HepG2 (cell line): ENCODE measurements around the gene FLVCR1. TPM values are rescaled to one million over a fixed set of nuclear protein-coding genes. Genes with fewer than 3 reads are reported as not detected.

Source experiments
- ATAC-seq: fragments of 200-7000 bp; cut with Tn5 transposase; 3 replicates; pipeline ENCODE4 v1.9.1; 2020; ENCODE audit warnings: mild to moderate bottlenecking, moderate library complexity
- BruUV-seq: library from RNA; stranded (reverse); fragments of 400-500 nt; replicated peaks from 2 replicates; lab custom pipeline; 2021; lab: Mats Ljungman, UMichigan
- CTCF ChIA-PET: fragments of 300-600 bp; formaldehyde crosslinking; extraction: SDS; loops from one replicate; lab custom pipeline; 2021; ENCODE audit warnings: low total read pairs, inconsistent platforms, low intra/inter-chr PET ratio; lab: Yijun Ruan, JAX
- POLR2A ChIA-PET: fragments of 350-600 bp; sonication (Branson Sonifier 250); formaldehyde crosslinking; loops from one replicate; lab custom pipeline; 2020; ENCODE audit warnings: antibody characterized with exemption, inconsistent platforms; lab: Yijun Ruan, JAX
- DNase-seq: peaks from one replicate; pipeline ENCODE4 v3.0.0-alpha.2; 2015; ENCODE audit warnings: low spot score
- FAIRE-seq: peaks from 3 replicates; lab custom pipeline; 2011; peaks lifted over from hg19 to GRCh38; lab: Jason Lieb, UNC
- H2AFZ ChIP-seq: one replicate; pipeline ENCODE4 v1.6.1; 2011; ENCODE audit warnings: low read length, inconsistent platforms
- H3K27ac ChIP-seq: fragments of 300-600 bp; 3 replicates; pipeline ENCODE4 v1.8.0; 2011; ENCODE audit warnings: mixed run types, mild to moderate bottlenecking, mixed read lengths, low read length, inconsistent platforms; ENCODE audit not compliant: insufficient read depth; ENCODE audit errors: extremely low read length
- H3K27me3 ChIP-seq, 2 experiments: fragments of 200-600 bp in 1 of 2; 2 replicates in 1 of 2; 3 replicates in 1 of 2; pipeline versions ENCODE4 v1.6.0 to v1.8.0; 2011; ENCODE audit warnings: low read length in 2 of 2, mild to moderate bottlenecking in 2 of 2, moderate library complexity in 2 of 2, inconsistent platforms in 1 of 2; ENCODE audit not compliant: insufficient read depth in 2 of 2, control insufficient read depth in 1 of 2
- H3K36me3 ChIP-seq, 2 experiments: fragments of 200-600 bp in 1 of 2; replicated peaks in 1 of 2; 2 replicates in 1 of 2; 3 replicates in 1 of 2; pipeline versions ENCODE4 v1.5.1 to v1.8.0; 2011; ENCODE audit warnings: low read length in 2 of 2, inconsistent platforms in 1 of 2; ENCODE audit not compliant: insufficient read depth in 2 of 2, control insufficient read depth in 1 of 2
- H3K4me1 ChIP-seq: 2 replicates; pipeline ENCODE4 v1.5.1; 2012; ENCODE audit warnings: low read length, inconsistent platforms; ENCODE audit not compliant: insufficient read depth
- H3K4me2 ChIP-seq: 2 replicates; pipeline ENCODE4 v1.6.0; 2011; ENCODE audit warnings: low read depth, low read length, inconsistent platforms
- H3K4me3 ChIP-seq, 3 experiments: fragments of 200-600 bp in 1 of 3; sonication (generic), shearing (Covaris generic) in 1 of 3; replicated peaks in 1 of 3; 2 replicates each; pipeline ENCODE4 v1.5.1; 2011 to 2016; ENCODE audit warnings: low read length in 3 of 3, inconsistent platforms in 2 of 3, low read depth in 2 of 3, mild to moderate bottlenecking in 2 of 3, control low read depth in 1 of 3, mixed read lengths in 1 of 3; ENCODE audit not compliant: insufficient read depth in 1 of 3
- H3K79me2 ChIP-seq: one replicate; pipeline ENCODE4 v1.6.1; 2011; ENCODE audit warnings: low read length, inconsistent platforms; ENCODE audit not compliant: insufficient read depth
- H3K9ac ChIP-seq: 2 replicates; pipeline ENCODE4 v1.6.0; 2011; ENCODE audit warnings: mild to moderate bottlenecking, low read depth, low read length, inconsistent platforms; ENCODE audit not compliant: insufficient read depth
- H3K9me3 ChIP-seq: 2 replicates; pipeline ENCODE4 v1.5.1; 2012; ENCODE audit warnings: mild to moderate bottlenecking, low read length
- H4K20me1 ChIP-seq: 2 replicates; pipeline ENCODE4 v1.6.0; 2011; ENCODE audit warnings: inconsistent platforms, mild to moderate bottlenecking, low read length, moderate library complexity; ENCODE audit not compliant: insufficient read depth
- CBX5 ChIP-seq: sonication (generic); formaldehyde crosslinking; IDR thresholded peaks from 2 replicates; pipeline ENCODE4 v1.4.0; 2020; ENCODE audit warnings: missing genetic modification reagents, borderline replicate concordance
- FOXC1 ChIP-seq: sonication (generic); formaldehyde crosslinking; IDR thresholded peaks from 2 replicates; pipeline ENCODE4 v1.8.0; 2022; ENCODE audit warnings: mild to moderate bottlenecking, missing genetic modification reagents, borderline replicate concordance
- NFIB ChIP-seq: sonication (generic); formaldehyde crosslinking; IDR thresholded peaks from 2 replicates; pipeline ENCODE4 v1.9.0; 2021; ENCODE audit warnings: missing genetic modification reagents, mild to moderate bottlenecking, borderline replicate concordance
- SMC3 ChIP-seq: IDR thresholded peaks from 2 replicates; pipeline ENCODE4 v1.6.1; 2011; ENCODE audit warnings: low read length, improper control_type of control experiment
- ZMYM4 ChIP-seq: sonication (generic); formaldehyde crosslinking; IDR thresholded peaks from 2 replicates; pipeline ENCODE4 v1.8.1; 2023; ENCODE audit warnings: mild to moderate bottlenecking, missing genetic modification reagents
- ZNF333 ChIP-seq: sonication (generic); formaldehyde crosslinking; IDR thresholded peaks from 2 replicates; pipeline ENCODE4 v1.4.0; 2020; ENCODE audit warnings: mild to moderate bottlenecking, missing genetic modification reagents, borderline replicate concordance
- WGBS: methylation state at CpG from one replicate; pipeline ENCODE4 v1.1.6; 2017; ENCODE audit warnings: low lambda C conversion rate; 5-methylcytosine and 5-hydroxymethylcytosine counted together
- in situ Hi-C: cut with HindIII; loops from 2 replicates; pipeline ENCODE4 v1.10.0; 2017; ENCODE audit warnings: low pct_unique_long_range_greater_than_20kb; ENCODE audit not compliant: extremely low pct_ligation_motif_present
- intact Hi-C: fragments of 100-400 bp; cut with micrococcal nuclease; formaldehyde crosslinking; loops from one replicate; pipeline ENCODE4 v1.10.0; 2022; ENCODE audit not compliant: unreplicated experiment
- polyA plus RNA-seq, 8 experiments: library from polyadenylated mRNA; depleted of rRNA in 3 of 8; stranded (reverse) in 7 of 8; unstranded in 1 of 8; fragments of >200 nt; fragmentation: Illumina TruSeq in 4 of 8; extraction: Trizol in 4 of 8; gene quantifications; 2 replicates each; pipeline versions ENCODE4 v1.2.1 to v1.2.3, GENCODE V29; 2011 to 2016; ENCODE audit warnings: low read depth in 4 of 8, missing spikeins in 1 of 8, mixed read lengths in 1 of 8; ENCODE audit not compliant: insufficient read depth in 1 of 8
- total RNA-seq, 5 experiments: library from RNA; depleted of rRNA; stranded (reverse); fragments of >200 nt; fragmentation: Illumina TruSeq; extraction: Trizol; gene quantifications; 2 replicates each; pipeline ENCODE4 v1.2.3, GENCODE V29; 2016; ENCODE audit warnings: low read depth in 1 of 5
- TF ChIP-seq, protein P1 (sequence below): sonication (generic); formaldehyde crosslinking; IDR thresholded peaks from 2 replicates; pipeline ENCODE4 v1.4.0; 2020; ENCODE audit warnings: missing genetic modification reagents, mild to moderate bottlenecking, borderline replicate concordance
- TF ChIP-seq, protein P2 (sequence below): sonication (generic); formaldehyde crosslinking; IDR thresholded peaks from 2 replicates; pipeline ENCODE4 v1.5.0; 2020; ENCODE audit warnings: mild to moderate bottlenecking, missing genetic modification reagents

Gene FLVCR1
- total and polyA plus RNA-seq, 2 of the 13 experiments (the other 11 are each of a cell fraction or from before 2014, with no cell fraction given): 14.8 to 39.8 TPM

DNA sequence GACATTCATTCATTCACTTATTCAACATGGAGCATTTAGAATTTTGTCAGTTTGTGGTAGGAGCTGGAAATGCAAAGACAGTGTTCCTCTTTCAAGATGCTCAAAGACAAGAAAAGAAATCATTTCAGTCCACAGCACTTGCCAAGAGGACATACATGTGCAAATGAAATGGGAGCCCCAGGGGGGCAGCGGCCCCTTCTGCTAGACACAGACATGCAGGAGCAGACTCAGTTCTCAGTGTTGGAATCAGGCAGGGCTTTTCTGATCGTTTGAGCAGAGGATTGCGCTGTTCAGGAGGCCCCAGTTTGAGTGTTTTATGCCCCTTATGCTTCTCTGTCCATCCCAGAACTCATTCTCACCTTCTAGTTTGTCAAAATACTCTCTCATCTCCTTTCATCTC lies 56.7 kb downstream of the FLVCR1 start:
- ATAC-seq: no peak
- in situ Hi-C loops: no loop called here
- H4K20me1 ChIP-seq: no peaks in the 10 kb centered on the region
- TF ChIP-seq, protein P1, sequence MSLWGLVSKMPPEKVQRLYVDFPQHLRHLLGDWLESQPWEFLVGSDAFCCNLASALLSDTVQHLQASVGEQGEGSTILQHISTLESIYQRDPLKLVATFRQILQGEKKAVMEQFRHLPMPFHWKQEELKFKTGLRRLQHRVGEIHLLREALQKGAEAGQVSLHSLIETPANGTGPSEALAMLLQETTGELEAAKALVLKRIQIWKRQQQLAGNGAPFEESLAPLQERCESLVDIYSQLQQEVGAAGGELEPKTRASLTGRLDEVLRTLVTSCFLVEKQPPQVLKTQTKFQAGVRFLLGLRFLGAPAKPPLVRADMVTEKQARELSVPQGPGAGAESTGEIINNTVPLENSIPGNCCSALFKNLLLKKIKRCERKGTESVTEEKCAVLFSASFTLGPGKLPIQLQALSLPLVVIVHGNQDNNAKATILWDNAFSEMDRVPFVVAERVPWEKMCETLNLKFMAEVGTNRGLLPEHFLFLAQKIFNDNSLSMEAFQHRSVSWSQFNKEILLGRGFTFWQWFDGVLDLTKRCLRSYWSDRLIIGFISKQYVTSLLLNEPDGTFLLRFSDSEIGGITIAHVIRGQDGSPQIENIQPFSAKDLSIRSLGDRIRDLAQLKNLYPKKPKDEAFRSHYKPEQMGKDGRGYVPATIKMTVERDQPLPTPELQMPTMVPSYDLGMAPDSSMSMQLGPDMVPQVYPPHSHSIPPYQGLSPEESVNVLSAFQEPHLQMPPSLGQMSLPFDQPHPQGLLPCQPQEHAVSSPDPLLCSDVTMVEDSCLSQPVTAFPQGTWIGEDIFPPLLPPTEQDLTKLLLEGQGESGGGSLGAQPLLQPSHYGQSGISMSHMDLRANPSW: no peak
- TF ChIP-seq ZNF333 (CRISPR knock-in tag): no peak
- TF ChIP-seq, all 625 proteins: peak for 0
- H3K4me2 ChIP-seq: peak overlapping the region; percentile 65
- intact Hi-C loops: loop anchor here (10.0 kb wide), 1 partner anchor 100 kb away; no protein-coding TSS in a partner anchor
- ChIA-PET POLR2A (no interaction called here), CTCF (no interaction called here)
- FAIRE-seq (no peak), DNase-seq (no peak)
- no peak overlapping the region for H2AFZ ChIP-seq
- peaks cover 26% of the 10 kb centered on the region for H3K4me1 ChIP-seq
- H3K9ac ChIP-seq: no peak overlapping the region
- H3K36me3 ChIP-seq: no peaks in the 10 kb centered on the region
- H3K9me3 ChIP-seq: no peaks in the 10 kb centered on the region
- no TSS peak for BruUV-seq
- WGBS: 76% methylated on average over 3 of the region's 3 CpGs
- H3K27me3 ChIP-seq: peaks cover 0 to 12% of the 10 kb centered on the region in 2 experiments; a peak in 1 of 5 replicates
- H3K79me2 ChIP-seq: no peaks in the 10 kb centered on the region
- no peak overlapping the region for H3K4me3 ChIP-seq
- no peak overlapping the region for H3K27ac ChIP-seq

DNA sequence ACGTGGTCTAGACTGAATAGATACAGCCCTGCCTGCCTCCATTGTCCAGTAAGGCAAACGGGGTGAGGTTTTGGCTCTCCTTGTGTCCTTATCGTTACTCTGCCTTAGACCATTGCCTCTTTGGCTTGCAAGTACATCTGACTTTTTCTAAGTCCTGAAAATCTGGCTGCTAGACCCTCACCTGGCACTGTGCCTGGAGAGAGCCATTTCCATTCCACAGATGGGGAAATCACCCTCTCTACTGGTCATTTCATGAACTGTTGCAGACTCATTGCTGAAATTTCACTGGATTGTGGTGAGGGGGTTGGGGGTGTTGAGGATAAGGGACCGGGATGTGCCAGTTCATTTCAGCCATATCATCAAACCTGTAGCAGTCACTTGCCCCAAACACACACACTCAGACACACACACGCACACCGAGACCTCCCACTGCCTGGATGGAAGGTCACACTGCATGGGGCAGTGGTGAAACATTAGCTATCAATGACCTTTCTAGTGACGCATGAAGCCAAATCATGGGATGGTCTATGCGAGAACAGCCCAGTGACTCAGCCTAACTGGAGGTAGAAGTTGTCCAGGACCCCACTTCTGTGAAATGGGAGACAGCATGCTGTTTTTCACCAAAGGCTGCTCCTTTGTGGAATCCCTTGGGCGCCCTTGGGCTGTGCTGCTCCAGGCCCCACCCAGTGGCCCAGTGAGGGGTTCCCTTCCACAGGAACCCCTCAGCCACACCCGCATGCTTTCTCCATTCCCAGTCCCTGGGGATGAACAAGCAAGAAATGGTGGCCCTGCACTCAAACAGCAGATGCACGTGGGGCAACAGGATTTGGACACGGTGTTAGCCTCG lies 57.4 kb downstream of the FLVCR1 start:
- 20% methylated on average over 7 of the region's 13 CpGs for WGBS
- no peak overlapping the region for H3K27ac ChIP-seq
- POLR2A ChIA-PET: interaction anchor here (0.6 kb wide), 1 partner anchor 166 kb away, joined by 3 read pairs; no protein-coding TSS in a partner anchor
- TF ChIP-seq ZMYM4 (CRISPR knock-in tag): 0 out of 2 replicates have a peak, but pooled peaks have one; percentile 12
- 0 out of 2 replicates have a peak, but pooled peaks have one; percentile 35 for TF ChIP-seq FOXC1 (CRISPR knock-in tag)
- TF ChIP-seq NFIB: 0 out of 2 replicates have a peak, but pooled peaks have one; percentile 62
- 0 out of 2 replicates have a peak, but pooled peaks have one; percentile 26 for TF ChIP-seq CBX5 (CRISPR knock-in tag)
- TF ChIP-seq SMC3: peak; percentile 71; the same call in 1 of the 2 replicates
- TF ChIP-seq, protein P2, sequence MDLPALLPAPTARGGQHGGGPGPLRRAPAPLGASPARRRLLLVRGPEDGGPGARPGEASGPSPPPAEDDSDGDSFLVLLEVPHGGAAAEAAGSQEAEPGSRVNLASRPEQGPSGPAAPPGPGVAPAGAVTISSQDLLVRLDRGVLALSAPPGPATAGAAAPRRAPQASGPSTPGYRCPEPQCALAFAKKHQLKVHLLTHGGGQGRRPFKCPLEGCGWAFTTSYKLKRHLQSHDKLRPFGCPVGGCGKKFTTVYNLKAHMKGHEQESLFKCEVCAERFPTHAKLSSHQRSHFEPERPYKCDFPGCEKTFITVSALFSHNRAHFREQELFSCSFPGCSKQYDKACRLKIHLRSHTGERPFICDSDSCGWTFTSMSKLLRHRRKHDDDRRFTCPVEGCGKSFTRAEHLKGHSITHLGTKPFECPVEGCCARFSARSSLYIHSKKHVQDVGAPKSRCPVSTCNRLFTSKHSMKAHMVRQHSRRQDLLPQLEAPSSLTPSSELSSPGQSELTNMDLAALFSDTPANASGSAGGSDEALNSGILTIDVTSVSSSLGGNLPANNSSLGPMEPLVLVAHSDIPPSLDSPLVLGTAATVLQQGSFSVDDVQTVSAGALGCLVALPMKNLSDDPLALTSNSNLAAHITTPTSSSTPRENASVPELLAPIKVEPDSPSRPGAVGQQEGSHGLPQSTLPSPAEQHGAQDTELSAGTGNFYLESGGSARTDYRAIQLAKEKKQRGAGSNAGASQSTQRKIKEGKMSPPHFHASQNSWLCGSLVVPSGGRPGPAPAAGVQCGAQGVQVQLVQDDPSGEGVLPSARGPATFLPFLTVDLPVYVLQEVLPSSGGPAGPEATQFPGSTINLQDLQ: no peak

More for the DNA sequence above, 57.4 kb downstream of the FLVCR1 start:
- Histone ChIP-seq H3K36me3 (no peaks in the 10 kb centered on the region), H3K4me3 (0 out of 6 replicates have a peak overlapping the region, but pooled peaks of 1 of the 3 experiments have one; percentile 52), H3K27me3 (peaks cover 0 to 14% of the 10 kb centered on the region in 2 experiments; a peak in 1 of 5 replicates), H2AFZ (no peak overlapping the region), H3K79me2 (no peaks in the 10 kb centered on the region), H3K9ac (0 out of 2 replicates have a peak overlapping the region, but pooled peaks have one; percentile 5), H4K20me1 (no peaks in the 10 kb centered on the region), H3K4me1 (peaks cover 33% of the 10 kb centered on the region), H3K4me2 (peak overlapping the region; percentile 65), H3K9me3 (no peaks in the 10 kb centered on the region)
- in situ Hi-C loops (no loop called here), intact Hi-C loops (loop anchor here (10.0 kb wide), 1 partner anchor 101 kb away; no protein-coding TSS in a partner anchor)
- no TSS peak for BruUV-seq
- peak; percentile 78 for ATAC-seq
- FAIRE-seq: peak; percentile 66
- CTCF ChIA-PET: no interaction called here
- peak; percentile 50 for DNase-seq
